ENCODE results near the gene MED20.
"Not testable (repeated sequence)": the region's sequence is repeated elsewhere in the genome, so short reads cannot be mapped to it uniquely, and the experiment has no call there.

MED20 gene

GRCh38 chr6:41957117-41957516 is 36.2 kb upstream of the MED20 start:
- H3K79me2 ChIP-seq (ENCODE audit: control insufficient read depth, insufficient read depth, low read length), result no peaks in the 10 kb centered on the region
- no peaks in the 10 kb centered on the region for H3K36me3 ChIP-seq (ENCODE audit: control insufficient read depth, insufficient read depth, low read length)
- no peaks in the 10 kb centered on the region for H3K4me1 ChIP-seq (ENCODE audit: control insufficient read depth, low read depth, low read length)
- WGBS (ENCODE audit: extremely low coverage, insufficient coverage, low lambda C conversion rate), result no CpG with 5 or more reads among the region's 4 CpGs
- H3K27me3 ChIP-seq (ENCODE audit: insufficient read depth, low read length, poor library complexity), result no peaks in the 10 kb centered on the region
- no peak overlapping the region for H4K5ac ChIP-seq (ENCODE audit: low read length)
- H3K4me2 ChIP-seq (ENCODE audit: low read length), result no peak overlapping the region
- H3K79me1 ChIP-seq (ENCODE audit: low read length), result no peaks in the 10 kb centered on the region
- H4K8ac ChIP-seq (ENCODE audit: low read depth, low read length), result no peak overlapping the region
- no peak for DNase-seq
- H3K56ac ChIP-seq (ENCODE audit: low read length), result no peak overlapping the region
- no peak overlapping the region for H2BK5ac ChIP-seq (ENCODE audit: low read length)
- no peak overlapping the region for H3K27ac ChIP-seq (ENCODE audit: low read depth, low read length)
- H3K23ac ChIP-seq (ENCODE audit: low read length), result no peak overlapping the region
- no peak overlapping the region for H2AK5ac ChIP-seq (ENCODE audit: low read length)
- no peak overlapping the region for H3K4ac ChIP-seq (ENCODE audit: low read depth, low read length)
- no peak overlapping the region for H2BK15ac ChIP-seq (replicated peaks; ENCODE audit: low read depth)
- H3K9ac ChIP-seq (ENCODE audit: low read length), result no peak overlapping the region
- H3K4me3 ChIP-seq (ENCODE audit: low read length), result no peak overlapping the region
- H2BK120ac ChIP-seq (ENCODE audit: low read depth, low read length), result no peak overlapping the region
- no peak overlapping the region for H3K18ac ChIP-seq (ENCODE audit: low read length)

- Histone ChIP-seq H3K27ac (ENCODE audit: low read depth, low read length) (no peak overlapping the region), H3K79me2 (ENCODE audit: control insufficient read depth, insufficient read depth, low read length) (no peaks in the 10 kb centered on the region), H3K4ac (ENCODE audit: low read depth, low read length) (no peak overlapping the region), H3K4me2 (ENCODE audit: low read length) (no peak overlapping the region), H2BK5ac (ENCODE audit: low read length) (no peak overlapping the region), H4K5ac (ENCODE audit: low read length) (no peak overlapping the region), H3K9ac (ENCODE audit: low read length) (no peak overlapping the region), H4K8ac (ENCODE audit: low read depth, low read length) (no peak overlapping the region), H3K27me3 (ENCODE audit: insufficient read depth, low read length, poor library complexity) (no peaks in the 10 kb centered on the region), H3K4me1 (ENCODE audit: control insufficient read depth, low read depth, low read length) (no peaks in the 10 kb centered on the region), H2BK15ac (replicated peaks; ENCODE audit: low read depth) (no peak overlapping the region), H3K4me3 (ENCODE audit: low read length) (no peak overlapping the region), H3K56ac (ENCODE audit: low read length) (no peak overlapping the region), H2AK5ac (ENCODE audit: low read length) (no peak overlapping the region), H3K36me3 (ENCODE audit: control insufficient read depth, insufficient read depth, low read length) (no peaks in the 10 kb centered on the region), H3K79me1 (ENCODE audit: low read length) (no peaks in the 10 kb centered on the region), H3K18ac (ENCODE audit: low read length) (no peak overlapping the region), H2BK120ac (ENCODE audit: low read depth, low read length) (no peak overlapping the region), H3K23ac (ENCODE audit: low read length) (no peak overlapping the region)
- WGBS (ENCODE audit: extremely low coverage, insufficient coverage, low lambda C conversion rate), result no CpG with 5 or more reads among the region's 2 CpGs
- DNase-seq, result no peak
Observed at GRCh38 chr6:41955412-41955811, 34.5 kb upstream of the MED20 start.

- no peak overlapping the region for H2BK15ac ChIP-seq (replicated peaks; ENCODE audit: low read depth)
- no peak overlapping the region for H2BK120ac ChIP-seq (ENCODE audit: low read depth, low read length)
- no peak overlapping the region for H3K4me2 ChIP-seq (ENCODE audit: low read length)
- no peaks in the 10 kb centered on the region for H3K27me3 ChIP-seq (ENCODE audit: insufficient read depth, low read length, poor library complexity)
- H4K5ac ChIP-seq (ENCODE audit: low read length), result no peak overlapping the region
- no peaks in the 10 kb centered on the region for H3K79me1 ChIP-seq (ENCODE audit: low read length)
- no peak overlapping the region for H3K9ac ChIP-seq (ENCODE audit: low read length)
- no CpG with 5 or more reads among the region's 2 CpGs for WGBS (ENCODE audit: extremely low coverage, insufficient coverage, low lambda C conversion rate)
- no peak overlapping the region for H3K23ac ChIP-seq (ENCODE audit: low read length)
- H4K8ac ChIP-seq (ENCODE audit: low read depth, low read length), result no peak overlapping the region
- no peak for DNase-seq
- H3K36me3 ChIP-seq (ENCODE audit: control insufficient read depth, insufficient read depth, low read length), result no peaks in the 10 kb centered on the region
- no peaks in the 10 kb centered on the region for H3K79me2 ChIP-seq (ENCODE audit: control insufficient read depth, insufficient read depth, low read length)
- H3K18ac ChIP-seq (ENCODE audit: low read length), result no peak overlapping the region
- no peak overlapping the region for H3K56ac ChIP-seq (ENCODE audit: low read length)
- no peak overlapping the region for H2AK5ac ChIP-seq (ENCODE audit: low read length)
- no peak overlapping the region for H2BK5ac ChIP-seq (ENCODE audit: low read length)
- no peak overlapping the region for H3K27ac ChIP-seq (ENCODE audit: low read depth, low read length)
- H3K4me1 ChIP-seq (ENCODE audit: control insufficient read depth, low read depth, low read length), result no peaks in the 10 kb centered on the region
- H3K4ac ChIP-seq (ENCODE audit: low read depth, low read length), result no peak overlapping the region
- no peak overlapping the region for H3K4me3 ChIP-seq (ENCODE audit: low read length)
Observed at GRCh38 chr6:41954668-41955067, 33.7 kb upstream of the MED20 start.

DNA sequence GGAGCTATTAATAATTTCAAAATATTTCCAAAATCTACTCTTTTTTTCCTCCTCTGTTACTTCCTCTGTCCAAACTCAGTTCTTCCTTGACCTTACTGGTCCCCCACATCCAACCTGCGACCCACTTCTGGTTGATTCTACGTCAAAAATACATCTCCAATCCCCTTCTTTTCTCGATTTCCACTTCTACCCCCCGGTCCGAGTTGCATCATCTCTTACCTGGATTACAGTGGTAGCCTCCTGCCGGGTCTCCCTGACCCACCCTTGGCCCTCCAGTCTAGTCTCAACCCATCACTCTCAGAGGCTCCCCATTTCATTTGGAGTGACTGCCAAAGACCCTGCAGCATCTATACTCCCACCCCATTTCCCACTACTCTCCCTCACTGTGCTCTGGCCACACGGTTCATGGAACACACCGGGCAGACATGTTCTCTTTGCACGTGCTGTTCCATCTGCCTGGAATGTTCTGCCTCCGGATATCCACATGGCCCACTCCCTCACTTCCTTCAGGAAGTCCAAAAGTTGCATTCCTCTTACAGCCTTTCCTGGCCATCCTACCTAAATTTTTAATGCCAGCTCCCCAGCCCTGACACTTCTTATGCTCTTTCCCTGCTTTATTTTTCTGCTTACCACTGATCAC is 26.8 kb upstream of the MED20 start:
- no peak overlapping the region for H3K4me3 ChIP-seq (ENCODE audit: low read length)
- no peak overlapping the region for H3K23ac ChIP-seq (ENCODE audit: low read length)
- no peaks in the 10 kb centered on the region for H3K79me2 ChIP-seq (ENCODE audit: control insufficient read depth, insufficient read depth, low read length)
- H2AK5ac ChIP-seq (ENCODE audit: low read length), result no peak overlapping the region
- H4K8ac ChIP-seq (ENCODE audit: low read depth, low read length), result no peak overlapping the region
- H3K36me3 ChIP-seq (ENCODE audit: control insufficient read depth, insufficient read depth, low read length), result no peaks in the 10 kb centered on the region
- no peak overlapping the region for H3K18ac ChIP-seq (ENCODE audit: low read length)
- no peak overlapping the region for H2BK120ac ChIP-seq (ENCODE audit: low read depth, low read length)
- H3K4ac ChIP-seq (ENCODE audit: low read depth, low read length), result no peak overlapping the region
- H3K4me1 ChIP-seq (ENCODE audit: control insufficient read depth, low read depth, low read length), result no peaks in the 10 kb centered on the region
- no peak overlapping the region for H3K4me2 ChIP-seq (ENCODE audit: low read length)
- no peak overlapping the region for H3K9ac ChIP-seq (ENCODE audit: low read length)
- 100% methylated on average over 5 of the region's 10 CpGs for WGBS (ENCODE audit: extremely low coverage, insufficient coverage, low lambda C conversion rate)
- DNase-seq, result no peak
- no peaks in the 10 kb centered on the region for H3K27me3 ChIP-seq (ENCODE audit: insufficient read depth, low read length, poor library complexity)
- no peak overlapping the region for H4K5ac ChIP-seq (ENCODE audit: low read length)
- H3K27ac ChIP-seq (ENCODE audit: low read depth, low read length), result no peak overlapping the region
- no peak overlapping the region for H2BK15ac ChIP-seq (replicated peaks; ENCODE audit: low read depth)
- no peaks in the 10 kb centered on the region for H3K79me1 ChIP-seq (ENCODE audit: low read length)
- no peak overlapping the region for H3K56ac ChIP-seq (ENCODE audit: low read length)
- H2BK5ac ChIP-seq (ENCODE audit: low read length), result no peak overlapping the region

DNA sequence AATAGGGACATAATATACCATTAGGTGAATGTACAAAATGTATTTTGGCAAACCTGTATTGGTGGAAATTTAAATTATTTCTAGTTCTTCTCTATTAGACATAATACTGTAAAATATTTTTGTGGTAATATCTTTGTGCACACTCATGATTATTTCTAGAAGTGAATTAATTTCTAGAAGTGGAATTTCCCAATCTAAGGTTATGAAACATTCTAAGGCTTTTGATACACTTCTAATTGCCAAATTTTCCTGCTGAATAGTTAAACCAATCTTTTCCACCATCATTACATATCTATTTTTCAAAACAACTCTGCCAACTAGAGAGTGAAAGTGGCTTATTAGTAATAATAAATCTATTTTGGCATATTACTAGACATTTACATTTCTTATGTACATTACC is 22.5 kb upstream of the MED20 start:
- H2BK120ac ChIP-seq (ENCODE audit: low read depth, low read length), result no peak overlapping the region
- no peak overlapping the region for H3K4me2 ChIP-seq (ENCODE audit: low read length)
- H3K27ac ChIP-seq (ENCODE audit: low read depth, low read length), result no peak overlapping the region
- no peak overlapping the region for H2BK5ac ChIP-seq (ENCODE audit: low read length)
- H3K79me2 ChIP-seq (ENCODE audit: control insufficient read depth, insufficient read depth, low read length), result no peaks in the 10 kb centered on the region
- H3K9ac ChIP-seq (ENCODE audit: low read length), result no peak overlapping the region
- no peak overlapping the region for H4K5ac ChIP-seq (ENCODE audit: low read length)
- H2AK5ac ChIP-seq (ENCODE audit: low read length), result no peak overlapping the region
- H4K8ac ChIP-seq (ENCODE audit: low read depth, low read length), result no peak overlapping the region
- H3K23ac ChIP-seq (ENCODE audit: low read length), result no peak overlapping the region
- H3K36me3 ChIP-seq (ENCODE audit: control insufficient read depth, insufficient read depth, low read length), result no peaks in the 10 kb centered on the region
- H3K4me3 ChIP-seq (ENCODE audit: low read length), result no peak overlapping the region
- no peak overlapping the region for H3K4ac ChIP-seq (ENCODE audit: low read depth, low read length)
- H2BK15ac ChIP-seq (replicated peaks; ENCODE audit: low read depth), result no peak overlapping the region
- no peak for DNase-seq
- no peaks in the 10 kb centered on the region for H3K79me1 ChIP-seq (ENCODE audit: low read length)
- no peak overlapping the region for H3K56ac ChIP-seq (ENCODE audit: low read length)
- no peaks in the 10 kb centered on the region for H3K27me3 ChIP-seq (ENCODE audit: insufficient read depth, low read length, poor library complexity)
- no peak overlapping the region for H3K18ac ChIP-seq (ENCODE audit: low read length)
- H3K4me1 ChIP-seq (ENCODE audit: control insufficient read depth, low read depth, low read length), result peaks cover 15% of the 10 kb centered on the region

- not testable (repeated sequence) for H3K4me2 ChIP-seq (ENCODE audit: low read length); H3K56ac ChIP-seq (ENCODE audit: low read length); H3K18ac ChIP-seq (ENCODE audit: low read length); H4K5ac ChIP-seq (ENCODE audit: low read length); H3K9ac ChIP-seq (ENCODE audit: low read length); DNase-seq; H3K79me2 ChIP-seq (ENCODE audit: control insufficient read depth, insufficient read depth, low read length); H4K8ac ChIP-seq (ENCODE audit: low read depth, low read length); H3K27me3 ChIP-seq (ENCODE audit: insufficient read depth, low read length, poor library complexity); H2BK15ac ChIP-seq (replicated peaks; ENCODE audit: low read depth); H3K23ac ChIP-seq (ENCODE audit: low read length); H3K4me3 ChIP-seq (ENCODE audit: low read length); H3K27ac ChIP-seq (ENCODE audit: low read depth, low read length); H3K36me3 ChIP-seq (ENCODE audit: control insufficient read depth, insufficient read depth, low read length); H3K4ac ChIP-seq (ENCODE audit: low read depth, low read length); H2BK5ac ChIP-seq (ENCODE audit: low read length); H3K79me1 ChIP-seq (ENCODE audit: low read length); H2BK120ac ChIP-seq (ENCODE audit: low read depth, low read length); H2AK5ac ChIP-seq (ENCODE audit: low read length)
- H3K4me1 ChIP-seq (ENCODE audit: control insufficient read depth, low read depth, low read length), result peaks cover 18% of the 10 kb centered on the region
- no CpG with 5 or more reads among the region's 14 CpGs for WGBS (ENCODE audit: extremely low coverage, insufficient coverage, low lambda C conversion rate)
Observed at GRCh38 chr6:41942882-41943281, 21.9 kb upstream of the MED20 start.
